NCI-H1417 treated with DMSO at 0.1 percent for 48 hours (cell line): ENCODE data around the gene PRRC2B.

ENCODE experiments used
- DNase-seq: peaks from one replicate; lab custom pipeline; 2025; lab: John Stamatoyannopoulos, UW

The PRRC2B gene

DNA sequence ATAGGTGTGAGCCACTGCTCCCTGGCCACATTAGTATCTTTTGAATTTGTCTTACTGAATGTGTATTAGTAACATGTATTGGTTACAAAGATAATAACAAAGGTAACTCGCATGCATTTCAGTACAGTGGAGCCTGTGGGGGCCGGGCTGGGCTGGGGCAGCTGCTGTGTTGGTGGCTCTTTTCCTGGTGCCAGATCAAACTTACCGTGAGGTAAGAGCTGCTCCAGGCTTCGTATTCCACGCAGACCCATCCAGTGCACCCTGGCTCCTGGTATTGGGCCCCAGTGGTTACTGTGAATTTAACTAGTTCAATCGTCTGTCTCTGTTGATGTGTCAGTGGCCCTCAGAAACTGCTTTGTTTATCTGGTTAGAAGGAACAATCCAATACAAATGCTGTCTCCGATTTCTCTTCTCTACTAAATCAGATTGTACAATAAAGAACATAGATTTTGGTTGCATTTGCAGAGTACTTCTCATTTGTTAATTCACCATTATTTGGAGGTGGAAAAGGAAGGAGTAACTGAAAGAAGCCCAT lies 15.6 kb downstream of the PRRC2B start:
- no peak for DNase-seq

- DNase-seq: no peak
Observed at GRCh38 chr9:131410044-131410491, 16.2 kb downstream of the PRRC2B start.

- no peak for DNase-seq
Observed at GRCh38 chr9:131411719-131412681, 18.1 kb downstream of the PRRC2B start.

DNA sequence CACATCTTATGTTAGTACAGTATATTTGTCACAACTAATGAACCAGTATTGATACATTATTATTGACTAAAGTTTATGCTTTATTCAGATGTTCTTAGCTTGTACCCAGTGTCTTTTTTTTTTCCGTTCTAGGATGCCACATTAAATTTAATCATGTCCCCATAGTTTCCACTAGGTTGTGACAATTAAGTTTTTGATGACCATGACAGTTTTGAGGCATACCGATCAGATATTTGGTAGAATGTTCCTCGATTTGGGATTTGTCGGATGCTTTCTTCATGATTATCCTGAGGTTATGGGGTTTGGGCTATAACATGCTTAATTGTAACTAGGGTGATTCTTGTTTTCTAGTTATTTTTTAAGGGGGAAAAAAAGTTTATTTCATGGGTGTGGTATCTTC lies 22.6 kb downstream of the PRRC2B start:
- no peak for DNase-seq

GRCh38 chr9:131417264-131418142 lies 23.6 kb downstream of the PRRC2B start:
- DNase-seq: no peak

DNA sequence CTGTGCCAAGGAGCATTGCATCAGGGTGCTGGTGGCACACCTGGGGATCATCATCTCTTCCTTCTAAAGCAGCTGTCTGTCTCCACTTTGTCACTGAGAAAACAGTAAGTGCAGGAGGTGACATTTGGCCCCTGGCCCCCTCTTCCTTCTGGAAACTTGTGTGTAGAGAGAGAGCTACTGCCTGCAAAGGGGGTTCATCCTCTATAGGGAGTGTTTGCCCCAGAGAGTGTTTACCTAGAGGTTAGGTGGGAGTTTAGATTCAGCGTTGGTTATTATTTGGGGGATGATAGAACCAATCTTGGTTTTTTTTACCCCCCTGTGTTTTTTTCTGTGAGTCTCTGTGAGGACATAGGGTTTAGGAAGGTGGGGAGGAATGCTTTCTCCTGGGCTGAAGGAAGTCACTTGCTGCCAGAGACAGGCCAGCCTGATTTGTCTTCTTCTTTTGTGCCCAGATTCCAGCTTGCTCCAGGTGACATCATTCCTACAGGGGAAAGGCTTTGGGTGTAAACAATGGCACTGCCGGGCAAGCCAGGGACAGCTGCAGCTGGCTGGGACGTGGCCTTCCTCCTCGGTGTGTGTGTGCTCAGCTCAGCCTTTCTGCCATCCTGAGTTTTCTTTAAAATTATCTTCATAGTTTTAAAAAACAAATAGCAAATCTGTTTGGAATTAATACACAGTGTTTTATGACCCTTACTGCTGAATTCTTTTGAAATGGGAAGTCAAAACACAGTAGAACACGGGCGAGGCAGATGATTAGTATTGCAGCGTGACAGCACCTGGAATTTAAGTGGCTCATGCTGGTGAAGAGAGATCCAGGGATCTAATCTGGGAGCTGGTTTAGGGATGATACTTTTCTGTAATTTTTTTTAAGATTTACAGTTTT lies 24.5 kb downstream of the PRRC2B start:
- DNase-seq: no peak

DNA sequence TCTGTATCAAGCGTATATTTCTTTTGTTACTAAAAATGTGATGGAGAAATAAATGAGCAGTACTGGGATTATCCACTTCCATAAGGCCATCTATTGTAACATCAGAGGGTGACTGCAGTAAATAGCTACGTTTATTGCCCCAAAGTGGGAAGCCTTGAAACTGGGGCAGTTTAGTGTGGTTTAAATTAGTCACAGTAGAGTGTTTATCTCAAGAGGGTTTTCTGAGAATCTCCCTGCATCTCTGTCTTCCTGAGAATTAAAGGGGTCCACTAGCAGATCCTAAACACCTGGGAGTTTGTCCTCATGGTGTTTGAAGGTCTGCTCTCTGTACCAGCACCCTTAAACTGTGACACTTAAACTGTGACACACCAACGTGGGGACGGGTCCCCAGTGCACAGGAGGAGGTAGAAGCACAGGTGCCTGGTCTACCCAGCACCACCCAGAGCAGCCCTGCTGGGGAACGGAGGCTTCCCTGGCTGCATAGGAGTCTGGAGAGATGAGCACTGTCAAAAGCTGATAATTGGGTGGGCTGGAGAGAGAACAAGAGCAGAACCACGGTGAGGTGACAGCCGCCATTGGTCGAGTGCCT lies 25.2 kb downstream of the PRRC2B start:
- DNase-seq: no peak

DNA sequence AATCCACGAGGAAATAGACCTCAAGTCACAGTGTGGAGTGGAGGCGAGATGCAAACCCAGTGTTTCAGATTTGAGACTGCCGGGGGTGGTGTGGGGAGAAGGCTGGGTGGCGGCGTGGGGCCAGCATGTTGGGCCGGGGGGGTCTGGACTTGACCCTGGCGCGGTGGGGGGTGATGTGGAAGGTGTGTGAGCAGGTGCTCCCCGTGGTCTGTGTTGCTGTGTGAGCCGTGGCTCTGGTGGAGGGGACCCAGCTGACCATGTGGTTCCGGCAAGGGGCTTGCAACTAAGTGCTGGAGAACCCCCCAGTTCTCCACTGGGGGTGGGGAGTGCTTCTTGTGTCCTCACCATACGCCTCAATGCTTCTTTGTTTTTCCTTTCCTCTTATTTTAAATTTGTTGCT lies 25.8 kb downstream of the PRRC2B start:
- DNase-seq: no peak

GRCh38 chr9:131420980-131421624 lies 27.2 kb downstream of the PRRC2B start:
- DNase-seq: no peak

DNA sequence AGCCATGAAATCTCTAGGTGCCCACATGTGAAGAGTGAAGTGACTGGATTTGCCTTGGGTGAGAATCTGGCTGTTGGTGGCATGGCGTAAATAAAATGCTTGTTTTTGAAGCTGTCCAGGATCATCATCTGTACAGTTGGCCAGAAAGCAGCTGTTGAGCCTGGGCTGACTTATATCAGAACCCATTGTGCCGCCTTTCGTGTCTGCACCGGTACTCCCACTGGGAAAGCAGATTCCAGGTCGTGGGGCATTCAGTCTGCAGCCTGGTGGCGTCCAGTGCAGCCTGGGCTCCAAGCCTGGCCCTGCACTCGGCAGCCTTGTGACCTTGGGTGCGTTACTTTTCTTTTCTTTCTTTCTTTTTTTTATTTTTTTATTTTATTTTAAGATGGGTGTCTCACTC lies 27.8 kb downstream of the PRRC2B start:
- no peak for DNase-seq

- DNase-seq: no peak
Observed at GRCh38 chr9:131422241-131422792, 28.4 kb downstream of the PRRC2B start.

- DNase-seq: no peak
Observed at GRCh38 chr9:131423171-131423581, 29.3 kb downstream of the PRRC2B start.

DNA sequence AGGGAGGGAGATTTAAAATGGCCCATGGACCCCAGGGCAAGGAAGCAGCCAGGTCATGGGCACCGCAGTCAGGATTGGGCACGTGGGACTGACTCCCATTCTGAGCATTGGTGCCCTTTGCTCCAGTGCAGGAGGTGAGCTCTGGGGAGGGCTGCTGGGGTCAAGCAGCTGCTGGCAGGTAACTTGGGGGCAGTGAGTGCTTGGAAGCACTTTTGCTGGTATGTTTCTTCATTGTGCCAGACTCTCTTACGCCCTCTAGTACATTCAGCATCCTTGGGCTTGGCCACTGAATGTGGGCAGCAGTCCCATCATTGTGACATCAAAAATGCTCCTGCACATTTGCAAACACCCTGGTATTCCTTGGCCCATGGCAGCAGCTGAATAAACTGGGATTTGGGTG lies 32.7 kb downstream of the PRRC2B start:
- DNase-seq: no peak

- DNase-seq: no peak
Observed at GRCh38 chr9:131429121-131430012, 35.5 kb downstream of the PRRC2B start.

DNA sequence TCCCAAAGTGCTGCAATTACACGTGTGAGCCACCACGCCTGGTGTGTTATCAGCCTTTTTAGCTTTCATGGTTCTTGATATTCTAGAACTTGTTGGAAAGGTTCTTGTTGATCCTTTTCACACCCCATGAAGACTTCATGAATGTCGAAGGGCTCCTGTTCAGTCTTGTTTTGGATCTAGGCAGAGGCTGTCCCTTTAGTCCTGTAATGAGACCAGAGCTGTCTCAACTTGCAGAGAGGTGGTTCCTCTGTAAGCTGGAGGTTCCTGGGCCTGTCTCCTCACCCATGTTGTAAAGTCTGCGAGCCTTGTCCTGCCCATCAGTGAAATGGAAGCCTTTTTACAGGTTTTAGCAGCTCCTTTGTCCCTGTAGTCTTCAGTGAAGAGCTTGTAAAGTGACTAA lies 38.2 kb downstream of the PRRC2B start:
- no peak for DNase-seq

GRCh38 chr9:131432597-131433301 lies 38.9 kb downstream of the PRRC2B start:
- no peak for DNase-seq

- no peak for DNase-seq
Observed at GRCh38 chr9:131433302-131433854, 39.5 kb downstream of the PRRC2B start.

DNA sequence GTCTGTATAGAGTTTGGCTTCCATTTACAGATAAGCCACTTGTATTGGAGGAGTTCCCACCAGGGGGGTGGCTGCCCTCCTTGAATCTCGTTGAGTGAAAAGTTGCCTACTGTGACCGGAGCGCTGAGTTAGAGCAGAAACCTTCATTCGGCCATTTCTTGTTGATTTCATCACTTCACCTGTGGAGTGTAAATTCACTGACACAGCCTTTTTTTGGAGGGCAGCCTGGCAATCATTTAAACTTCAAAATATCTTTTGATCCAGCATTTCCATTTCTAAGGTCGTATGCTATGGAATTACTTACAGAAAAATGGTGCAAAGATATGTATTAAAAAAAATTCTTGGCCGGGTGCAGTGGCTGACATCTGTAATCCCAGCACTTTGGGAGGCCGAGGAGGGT lies 40.8 kb downstream of the PRRC2B start:
- DNase-seq: no peak
